ENCODE measurements around the gene COTL1.

The COTL1 gene

DNA sequence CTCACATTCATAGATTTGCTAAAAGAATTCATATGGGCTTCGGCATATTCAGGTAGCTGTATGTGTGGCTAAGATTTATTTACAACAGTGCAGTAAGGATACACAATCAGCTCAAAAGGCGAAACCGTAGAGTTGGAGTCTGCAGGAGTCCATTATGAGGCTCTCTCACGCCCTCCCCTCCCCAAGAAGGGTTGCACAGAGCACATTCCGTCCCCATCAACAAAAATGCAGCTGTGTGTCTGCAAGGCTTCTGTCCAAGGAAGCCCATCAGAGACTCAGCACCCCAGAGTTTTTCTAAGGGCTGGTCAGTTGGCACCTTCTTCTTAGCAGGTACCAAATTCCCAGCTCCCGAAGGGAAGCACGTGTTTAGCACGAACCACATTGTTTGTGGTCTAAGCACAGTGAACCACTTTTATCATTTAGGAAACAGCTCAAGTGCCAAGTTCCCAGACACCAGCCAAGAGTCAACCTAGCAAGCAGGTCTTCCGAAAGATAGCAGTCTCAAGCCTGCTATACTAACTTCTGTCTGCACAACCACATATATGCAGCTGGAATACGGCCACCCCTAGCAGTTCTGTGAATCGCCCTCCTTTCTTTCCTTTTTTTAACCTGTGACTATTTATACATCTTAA lies 84.9 kb downstream of the COTL1 start:
- TF ChIP-seq, protein P1, sequence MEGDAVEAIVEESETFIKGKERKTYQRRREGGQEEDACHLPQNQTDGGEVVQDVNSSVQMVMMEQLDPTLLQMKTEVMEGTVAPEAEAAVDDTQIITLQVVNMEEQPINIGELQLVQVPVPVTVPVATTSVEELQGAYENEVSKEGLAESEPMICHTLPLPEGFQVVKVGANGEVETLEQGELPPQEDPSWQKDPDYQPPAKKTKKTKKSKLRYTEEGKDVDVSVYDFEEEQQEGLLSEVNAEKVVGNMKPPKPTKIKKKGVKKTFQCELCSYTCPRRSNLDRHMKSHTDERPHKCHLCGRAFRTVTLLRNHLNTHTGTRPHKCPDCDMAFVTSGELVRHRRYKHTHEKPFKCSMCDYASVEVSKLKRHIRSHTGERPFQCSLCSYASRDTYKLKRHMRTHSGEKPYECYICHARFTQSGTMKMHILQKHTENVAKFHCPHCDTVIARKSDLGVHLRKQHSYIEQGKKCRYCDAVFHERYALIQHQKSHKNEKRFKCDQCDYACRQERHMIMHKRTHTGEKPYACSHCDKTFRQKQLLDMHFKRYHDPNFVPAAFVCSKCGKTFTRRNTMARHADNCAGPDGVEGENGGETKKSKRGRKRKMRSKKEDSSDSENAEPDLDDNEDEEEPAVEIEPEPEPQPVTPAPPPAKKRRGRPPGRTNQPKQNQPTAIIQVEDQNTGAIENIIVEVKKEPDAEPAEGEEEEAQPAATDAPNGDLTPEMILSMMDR (conservative IDR thresholded peaks at IDR 0.05; ENCODE audit: low read depth, low read length), result no peak
- Histone ChIP-seq H3K4me2 (no peak overlapping the region), H3K79me2 (ENCODE audit: insufficient read depth, low read depth) (no peaks in the 10 kb centered on the region), H4K20me1 (ENCODE audit: insufficient read depth) (no peaks in the 10 kb centered on the region), H3K9ac (no peak overlapping the region), H3K36me3 (ENCODE audit: insufficient read depth) (no peaks in the 10 kb centered on the region), H2AFZ (ENCODE audit: low read depth) (no peak overlapping the region), H3K4me1 (ENCODE audit: low read depth, poor library complexity, severe bottlenecking) (no peaks in the 10 kb centered on the region), H3K4me3 (IDR thresholded peaks at IDR 0.05; ENCODE audit: insufficient read depth, low read depth, low read length) (no peak overlapping the region), H3K27ac (no peak overlapping the region), H3K27me3 (ENCODE audit: insufficient read depth, low read depth) (peaks cover 42% of the 10 kb centered on the region)

- Histone ChIP-seq H2AFZ (ENCODE audit: low read depth) (no peak overlapping the region), H3K79me2 (ENCODE audit: insufficient read depth, low read depth) (no peaks in the 10 kb centered on the region), H3K9ac (no peak overlapping the region), H3K27ac (no peak overlapping the region), H3K4me1 (ENCODE audit: low read depth, poor library complexity, severe bottlenecking) (no peaks in the 10 kb centered on the region), H3K4me3 (IDR thresholded peaks at IDR 0.05; ENCODE audit: insufficient read depth, low read depth, low read length) (no peak overlapping the region), H3K36me3 (ENCODE audit: insufficient read depth) (no peaks in the 10 kb centered on the region), H3K4me2 (no peak overlapping the region), H3K27me3 (ENCODE audit: insufficient read depth, low read depth) (peaks cover 41% of the 10 kb centered on the region), H4K20me1 (ENCODE audit: insufficient read depth) (no peaks in the 10 kb centered on the region)
- TF ChIP-seq, protein P1 (conservative IDR thresholded peaks at IDR 0.05; ENCODE audit: low read depth, low read length), result no peak
These were observed 85.6 kb downstream of the COTL1 start for GRCh38 chr16:84532291-84532724.

DNA sequence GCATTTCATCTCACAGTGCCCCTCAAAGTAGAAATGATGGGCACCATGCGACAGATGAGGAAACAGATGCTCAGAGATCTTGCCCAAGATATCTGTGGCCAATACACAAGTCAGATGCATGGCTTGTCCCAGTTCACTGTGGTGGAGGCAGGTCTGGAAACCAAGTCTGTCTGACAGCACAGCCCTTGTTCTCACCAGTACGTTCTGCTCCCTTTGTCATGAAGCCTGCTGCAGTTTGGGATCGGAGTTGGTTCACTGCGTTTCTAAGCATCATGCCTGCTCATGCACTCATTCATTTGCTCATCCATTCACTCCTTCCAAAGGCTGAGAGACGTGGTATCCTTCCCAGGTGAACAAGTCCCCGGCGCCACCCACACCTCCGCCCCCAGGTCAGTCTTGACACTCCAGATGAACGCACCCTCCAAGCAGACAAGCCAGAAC lies 86.2 kb downstream of the COTL1 start:
- TF ChIP-seq, protein P1 (conservative IDR thresholded peaks at IDR 0.05; ENCODE audit: low read depth, low read length), result no peak
- no peak overlapping the region for H3K4me3 ChIP-seq (IDR thresholded peaks at IDR 0.05; ENCODE audit: insufficient read depth, low read depth, low read length)
- no peak overlapping the region for H3K4me2 ChIP-seq
- H4K20me1 ChIP-seq (ENCODE audit: insufficient read depth), result no peaks in the 10 kb centered on the region
- H3K27me3 ChIP-seq (ENCODE audit: insufficient read depth, low read depth), result peaks cover 39% of the 10 kb centered on the region
- H3K27ac ChIP-seq, result no peak overlapping the region
- H3K36me3 ChIP-seq (ENCODE audit: insufficient read depth), result no peaks in the 10 kb centered on the region
- H3K4me1 ChIP-seq (ENCODE audit: low read depth, poor library complexity, severe bottlenecking), result no peaks in the 10 kb centered on the region
- H2AFZ ChIP-seq (ENCODE audit: low read depth), result no peak overlapping the region
- no peak overlapping the region for H3K9ac ChIP-seq
- H3K79me2 ChIP-seq (ENCODE audit: insufficient read depth, low read depth), result no peaks in the 10 kb centered on the region

GRCh38 chr16:84530590-84530989 lies 87.3 kb downstream of the COTL1 start:
- Histone ChIP-seq H3K4me2 (no peak overlapping the region), H2AFZ (ENCODE audit: low read depth) (no peak overlapping the region), H3K79me2 (ENCODE audit: insufficient read depth, low read depth) (no peaks in the 10 kb centered on the region), H3K4me1 (ENCODE audit: low read depth, poor library complexity, severe bottlenecking) (no peaks in the 10 kb centered on the region), H3K36me3 (ENCODE audit: insufficient read depth) (no peaks in the 10 kb centered on the region), H3K27ac (no peak overlapping the region), H4K20me1 (ENCODE audit: insufficient read depth) (no peaks in the 10 kb centered on the region), H3K27me3 (ENCODE audit: insufficient read depth, low read depth) (peaks cover 35% of the 10 kb centered on the region), H3K9ac (no peak overlapping the region), H3K4me3 (IDR thresholded peaks at IDR 0.05; ENCODE audit: insufficient read depth, low read depth, low read length) (no peak overlapping the region)
- TF ChIP-seq, protein P1 (conservative IDR thresholded peaks at IDR 0.05; ENCODE audit: low read depth, low read length), result no peak
